Smooth muscle cell of the coronary artery (primary cell): ENCODE data around the gene CEP44. TPM values are rescaled to one million over a fixed set of nuclear protein-coding genes. Genes with fewer than 3 reads are reported as not detected.

Source experiments
- total RNA-seq: library from RNA; depleted of rRNA; stranded (reverse); fragments of >200 nt; gene quantifications from 2 replicates; pipeline ENCODE4 v1.2.3, GENCODE V29; 2014; ENCODE audit warnings: low replicate concordance

Gene CEP44, protein sequence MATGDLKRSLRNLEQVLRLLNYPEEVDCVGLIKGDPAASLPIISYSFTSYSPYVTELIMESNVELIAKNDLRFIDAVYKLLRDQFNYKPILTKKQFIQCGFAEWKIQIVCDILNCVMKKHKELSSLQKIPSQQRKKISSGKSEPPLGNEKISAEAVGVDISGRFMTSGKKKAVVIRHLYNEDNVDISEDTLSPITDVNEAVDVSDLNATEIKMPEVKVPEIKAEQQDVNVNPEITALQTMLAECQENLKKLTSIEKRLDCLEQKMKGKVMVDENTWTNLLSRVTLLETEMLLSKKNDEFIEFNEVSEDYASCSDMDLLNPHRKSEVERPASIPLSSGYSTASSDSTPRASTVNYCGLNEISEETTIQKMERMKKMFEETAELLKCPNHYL
- 6.1 and 13.5 TPM in 2 replicates for total RNA-seq

DNA sequence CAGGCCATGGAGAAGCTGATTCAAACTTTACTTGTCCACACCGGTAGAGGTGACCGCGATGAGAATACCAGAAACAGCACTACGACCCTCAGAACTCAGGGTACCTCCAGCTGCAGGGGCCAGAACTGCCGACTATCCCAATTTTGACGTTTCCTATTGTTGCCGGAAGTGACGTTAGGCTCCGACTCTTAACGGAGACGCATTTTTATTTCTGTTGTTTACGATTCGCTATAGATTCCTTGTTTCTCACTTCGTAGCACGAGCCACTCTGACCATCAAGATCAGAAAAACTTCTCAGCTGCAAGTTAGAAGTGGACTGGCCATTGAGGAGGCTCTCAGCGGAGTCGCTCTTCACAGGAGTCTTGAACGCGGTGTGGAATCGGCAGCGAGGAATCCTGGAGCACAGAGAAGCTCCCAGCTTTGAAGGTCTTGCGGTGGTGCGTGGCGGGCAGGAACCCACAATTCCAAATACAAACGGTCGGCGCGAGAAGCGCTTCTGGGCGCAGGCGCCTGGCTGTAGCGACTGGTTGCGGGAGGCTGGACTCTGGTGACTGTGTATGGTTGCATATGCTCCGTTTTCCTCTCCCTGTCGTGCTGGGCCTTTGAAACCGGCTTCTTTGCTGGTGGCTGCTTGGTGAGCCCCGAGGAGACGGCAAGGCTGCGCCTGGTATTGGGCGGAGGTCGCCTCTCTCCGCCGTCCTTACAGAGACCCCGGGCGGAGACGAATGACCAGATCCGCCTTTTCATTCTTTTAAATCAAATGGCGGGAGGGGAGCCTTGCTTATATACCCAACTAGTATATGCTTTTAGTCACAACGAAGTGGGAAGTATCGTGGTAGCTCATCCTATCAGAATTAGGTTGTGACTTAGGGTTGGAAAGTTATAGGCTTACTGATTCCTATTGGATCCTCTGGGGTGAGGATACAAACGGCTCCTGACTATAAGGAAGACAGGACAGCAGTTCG is at the start of gene CEP44, which contains the start of gene FBXO8:
Gene CEP44, plus strand, starts transcription at position 405 of the 965 bp plus-strand sequence. CDS start 15,211 bp downstream, outside the sequence.
Gene FBXO8, minus strand, starts transcription at position 161 of the 965 bp plus-strand sequence. CDS start 20,575 bp downstream, outside the sequence.

Other genes starting within 250 kb of the CEP44 start
- 23.9 and 47.9 TPM in 2 replicates for gene FBXO8, start 244 bp upstream of the CEP44 start, total RNA-seq
- gene HPGD, start 238.6 kb downstream of the CEP44 start, total RNA-seq: 0.60 TPM in 1 of 2 replicates, not detected in the other